SW480 (cell line): Measurements from ENCODE around the gene RPS6KA4.

Source experiments
- DNase-seq: peaks from one replicate; pipeline ENCODE4 v3.0.0-alpha.2; 2016; ENCODE audit warnings: low spot score

RPS6KA4 gene

GRCh38 chr11:64327375-64327774 lies 31.6 kb upstream of the RPS6KA4 start:
- DNase-seq = no peak

- no peak for DNase-seq
Measured at GRCh38 chr11:64327993-64328392, 31.0 kb upstream of the RPS6KA4 start.

- DNase-seq = no peak
Measured at GRCh38 chr11:64330888-64331287, 28.1 kb upstream of the RPS6KA4 start.

- peak; percentile 83 for DNase-seq
Measured at GRCh38 chr11:64331569-64332371, 27.2 kb upstream of the RPS6KA4 start.

- DNase-seq = no peak
Measured at GRCh38 chr11:64333556-64333955, 25.4 kb upstream of the RPS6KA4 start.

GRCh38 chr11:64334764-64335735 lies 23.9 kb upstream of the RPS6KA4 start:
- peak; percentile 99 for DNase-seq

- DNase-seq = no peak
Measured at GRCh38 chr11:64337538-64338249, 21.3 kb upstream of the RPS6KA4 start.

- DNase-seq = no peak
Measured at GRCh38 chr11:64338716-64339115, 20.2 kb upstream of the RPS6KA4 start.

GRCh38 chr11:64339286-64339685 lies 19.7 kb upstream of the RPS6KA4 start:
- no peak for DNase-seq

- DNase-seq = no peak
Measured at GRCh38 chr11:64339754-64340408, 19.1 kb upstream of the RPS6KA4 start, which contains the start of gene CCDC88B. Gene CCDC88B (plus strand): TSS chr11:64340204. CDS start chr11:64340267, 63 bp downstream.

- no peak for DNase-seq
Measured at GRCh38 chr11:64340671-64341335, 18.2 kb upstream of the RPS6KA4 start.

GRCh38 chr11:64341429-64341828 lies 17.5 kb upstream of the RPS6KA4 start:
- DNase-seq = no peak

- peak; percentile 84 for DNase-seq
Measured at GRCh38 chr11:64341851-64342791, 16.8 kb upstream of the RPS6KA4 start.

- no peak for DNase-seq
Measured at GRCh38 chr11:64342869-64343745, 15.9 kb upstream of the RPS6KA4 start.

GRCh38 chr11:64343767-64344559 lies 15.0 kb upstream of the RPS6KA4 start:
- DNase-seq = no peak

GRCh38 chr11:64344787-64345186 lies 14.2 kb upstream of the RPS6KA4 start:
- no peak for DNase-seq

- no peak for DNase-seq
Measured at GRCh38 chr11:64347193-64347867, 11.6 kb upstream of the RPS6KA4 start.
